ENCODE data around the gene MTFMT. TPM values are rescaled to one million over a fixed set of nuclear protein-coding genes. Genes with fewer than 3 reads are reported as not detected.

The MTFMT gene
- total RNA-seq, 1 donor from 2014 or later, result 12.3 TPM

DNA sequence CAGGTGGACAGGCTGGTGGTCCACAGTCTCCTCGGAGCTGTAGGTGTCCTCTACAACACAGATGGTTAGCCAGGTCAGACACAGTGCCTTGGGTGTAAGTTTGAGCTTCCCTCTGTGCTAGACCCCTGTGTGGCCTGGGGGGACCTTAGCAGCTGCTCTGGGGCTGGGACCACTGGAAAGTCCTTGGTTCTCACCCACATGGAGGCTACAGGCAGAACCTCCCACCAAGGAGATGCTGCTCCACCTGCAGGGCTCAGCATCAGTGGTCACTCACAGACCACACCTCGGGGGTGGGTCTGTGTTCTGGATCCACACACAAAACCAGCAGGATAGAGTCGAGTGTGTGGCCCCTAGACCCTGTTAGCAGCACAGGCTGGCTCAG lies 29.9 kb upstream of the MTFMT start:
- Mint-ChIP-seq H3K4me3 (ENCODE audit: unreplicated experiment) (no peak overlapping the region), H3K27ac (ENCODE audit: unreplicated experiment) (no peak overlapping the region), H3K27me3 (ENCODE audit: low read depth, unreplicated experiment) (peaks cover 22% of the 10 kb centered on the region), H3K4me1 (ENCODE audit: low read depth, unreplicated experiment) (peaks cover 34% of the 10 kb centered on the region), H3K9me3 (ENCODE audit: unreplicated experiment) (peaks cover 5% of the 10 kb centered on the region), H3K36me3 (ENCODE audit: low read depth, unreplicated experiment) (peaks cover 2% of the 10 kb centered on the region)
- no peaks in the 10 kb centered on the region for H3K79me2 ChIP-seq (ENCODE audit: insufficient read depth, low read length)
- no peak overlapping the region for H2AFZ ChIP-seq (ENCODE audit: low read depth, low read length)
- FAIRE-seq, result no peak
- no peak overlapping the region for H3K4me2 ChIP-seq (ENCODE audit: low read length)
- H3K4me1 ChIP-seq (ENCODE audit: insufficient read depth, low read length), result peaks cover 14% of the 10 kb centered on the region
- no peak overlapping the region for H3K9ac ChIP-seq (ENCODE audit: low read length)
- peaks cover 43% of the 10 kb centered on the region for H3K27me3 ChIP-seq (ENCODE audit: insufficient read depth, low read length)
- no peak overlapping the region for H3K27ac ChIP-seq (ENCODE audit: low read depth, low read length)
- H3K36me3 ChIP-seq (ENCODE audit: insufficient read depth, low read length), result no peaks in the 10 kb centered on the region
- TF ChIP-seq, protein P1, sequence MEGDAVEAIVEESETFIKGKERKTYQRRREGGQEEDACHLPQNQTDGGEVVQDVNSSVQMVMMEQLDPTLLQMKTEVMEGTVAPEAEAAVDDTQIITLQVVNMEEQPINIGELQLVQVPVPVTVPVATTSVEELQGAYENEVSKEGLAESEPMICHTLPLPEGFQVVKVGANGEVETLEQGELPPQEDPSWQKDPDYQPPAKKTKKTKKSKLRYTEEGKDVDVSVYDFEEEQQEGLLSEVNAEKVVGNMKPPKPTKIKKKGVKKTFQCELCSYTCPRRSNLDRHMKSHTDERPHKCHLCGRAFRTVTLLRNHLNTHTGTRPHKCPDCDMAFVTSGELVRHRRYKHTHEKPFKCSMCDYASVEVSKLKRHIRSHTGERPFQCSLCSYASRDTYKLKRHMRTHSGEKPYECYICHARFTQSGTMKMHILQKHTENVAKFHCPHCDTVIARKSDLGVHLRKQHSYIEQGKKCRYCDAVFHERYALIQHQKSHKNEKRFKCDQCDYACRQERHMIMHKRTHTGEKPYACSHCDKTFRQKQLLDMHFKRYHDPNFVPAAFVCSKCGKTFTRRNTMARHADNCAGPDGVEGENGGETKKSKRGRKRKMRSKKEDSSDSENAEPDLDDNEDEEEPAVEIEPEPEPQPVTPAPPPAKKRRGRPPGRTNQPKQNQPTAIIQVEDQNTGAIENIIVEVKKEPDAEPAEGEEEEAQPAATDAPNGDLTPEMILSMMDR (IDR thresholded peaks at IDR 0.05; ENCODE audit: insufficient read depth, low read depth, low read length), result no peak
- TF ChIP-seq EZH2 (IDR thresholded peaks at IDR 0.05; ENCODE audit: insufficient read depth, low read length), result no peak
- no peaks in the 10 kb centered on the region for H4K20me1 ChIP-seq (ENCODE audit: insufficient read depth, low read length)
- H3K9me3 ChIP-seq (ENCODE audit: insufficient read depth, low read depth, low read length), result peaks cover 2% of the 10 kb centered on the region
- no peak overlapping the region for H3K4me3 ChIP-seq (ENCODE audit: insufficient read depth, low read depth, low read length)
- no peak for DNase-seq (ENCODE audit: low read depth)

DNA sequence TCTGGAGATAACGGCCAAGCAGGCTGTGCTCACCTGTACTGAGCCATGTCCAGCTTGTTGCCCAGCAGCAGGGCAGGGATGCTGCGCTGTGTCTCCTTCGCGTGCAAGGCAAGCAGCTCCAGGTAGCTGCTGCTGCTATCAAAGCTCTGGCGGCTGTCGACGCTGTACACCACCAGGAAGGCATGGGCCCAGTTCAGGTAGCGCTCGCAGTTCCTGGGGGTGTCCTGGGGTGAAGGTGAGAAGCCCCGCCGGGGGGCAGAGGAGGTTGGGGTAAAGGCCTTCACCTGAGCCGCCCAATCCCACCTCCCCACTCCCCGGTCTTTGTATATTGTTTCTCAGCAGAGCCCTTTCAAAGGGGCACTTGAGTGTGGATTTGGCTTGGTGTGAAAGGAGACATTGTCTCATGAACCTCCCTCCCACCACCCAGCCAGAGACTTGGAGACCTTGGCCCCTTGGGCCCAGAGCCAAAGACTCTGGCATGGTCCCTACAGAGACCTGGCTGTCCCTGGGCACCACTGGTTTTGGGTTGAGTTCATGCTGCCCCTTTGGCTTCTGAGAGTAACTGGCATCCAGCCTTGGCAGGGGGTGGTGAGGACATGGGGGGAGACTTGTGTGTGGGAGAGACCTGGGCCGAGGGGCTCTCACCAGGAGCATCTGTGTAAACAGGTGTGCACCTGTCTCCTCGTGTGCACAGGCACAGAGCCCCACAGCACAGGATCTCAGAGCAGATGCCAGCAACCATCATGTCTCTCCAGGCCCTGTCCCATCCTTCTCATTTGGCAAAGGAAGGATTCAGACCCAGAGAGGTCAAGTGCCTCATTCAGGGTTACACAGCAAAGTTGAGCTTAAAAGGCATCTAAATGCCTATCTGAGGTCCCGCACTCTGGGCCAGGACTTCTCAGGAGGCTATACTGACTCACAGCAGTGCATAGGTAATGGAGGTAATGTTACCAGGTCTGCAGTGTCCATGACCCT lies 29.2 kb upstream of the MTFMT start:
- H3K4me1 ChIP-seq (ENCODE audit: insufficient read depth, low read length), result peaks cover 14% of the 10 kb centered on the region
- DNase-seq (ENCODE audit: low read depth), result no peak
- H4K20me1 ChIP-seq (ENCODE audit: insufficient read depth, low read length), result no peaks in the 10 kb centered on the region
- peaks cover 38% of the 10 kb centered on the region for H3K27me3 ChIP-seq (ENCODE audit: insufficient read depth, low read length)
- TF ChIP-seq, protein P1 (IDR thresholded peaks at IDR 0.05; ENCODE audit: insufficient read depth, low read depth, low read length), result no peak
- no peak for TF ChIP-seq EZH2 (IDR thresholded peaks at IDR 0.05; ENCODE audit: insufficient read depth, low read length)
- no peak for FAIRE-seq
- peaks cover 5% of the 10 kb centered on the region for H3K9me3 Mint-ChIP-seq (ENCODE audit: unreplicated experiment)
- peaks cover 34% of the 10 kb centered on the region for H3K4me1 Mint-ChIP-seq (ENCODE audit: low read depth, unreplicated experiment)
- H3K9ac ChIP-seq (ENCODE audit: low read length), result no peak overlapping the region
- no peak overlapping the region for H3K27ac ChIP-seq (ENCODE audit: low read depth, low read length)
- no peak overlapping the region for H3K4me2 ChIP-seq (ENCODE audit: low read length)
- H3K36me3 Mint-ChIP-seq (ENCODE audit: low read depth, unreplicated experiment), result peaks cover 2% of the 10 kb centered on the region
- no peak overlapping the region for H3K27ac Mint-ChIP-seq (ENCODE audit: unreplicated experiment)
- H3K27me3 Mint-ChIP-seq (ENCODE audit: low read depth, unreplicated experiment), result peaks cover 22% of the 10 kb centered on the region
- peaks cover 2% of the 10 kb centered on the region for H3K9me3 ChIP-seq (ENCODE audit: insufficient read depth, low read depth, low read length)
- no peak overlapping the region for H3K4me3 Mint-ChIP-seq (ENCODE audit: unreplicated experiment)
- H3K4me3 ChIP-seq (ENCODE audit: insufficient read depth, low read depth, low read length), result no peak overlapping the region
- H2AFZ ChIP-seq (ENCODE audit: low read depth, low read length), result no peak overlapping the region
- no peaks in the 10 kb centered on the region for H3K79me2 ChIP-seq (ENCODE audit: insufficient read depth, low read length)
- no peaks in the 10 kb centered on the region for H3K36me3 ChIP-seq (ENCODE audit: insufficient read depth, low read length)

DNA sequence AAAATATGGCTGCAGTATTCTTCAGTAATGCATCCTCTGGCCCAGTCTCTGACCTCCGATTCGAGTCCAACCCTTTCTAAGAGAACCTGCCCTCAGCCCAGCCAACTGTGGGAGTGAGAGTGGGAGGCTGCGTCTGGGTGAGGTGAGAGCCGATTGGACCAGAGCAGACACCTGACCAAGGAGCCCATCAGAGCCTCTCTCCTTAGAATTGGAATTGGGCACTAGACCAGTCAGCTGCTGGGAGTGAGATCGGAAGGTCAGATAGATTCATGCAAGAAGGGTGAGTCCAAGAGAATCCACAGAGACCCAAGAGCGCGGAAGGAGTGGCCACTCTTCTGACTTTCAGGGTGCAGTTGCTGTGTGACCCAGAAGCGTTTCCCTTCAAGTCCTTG lies 28.1 kb upstream of the MTFMT start:
- Histone ChIP-seq H3K4me2 (ENCODE audit: low read length) (no peak overlapping the region), H3K79me2 (ENCODE audit: insufficient read depth, low read length) (no peaks in the 10 kb centered on the region), H3K27ac (ENCODE audit: low read depth, low read length) (no peak overlapping the region), H3K9ac (ENCODE audit: low read length) (no peak overlapping the region), H3K4me1 (ENCODE audit: insufficient read depth, low read length) (peaks cover 14% of the 10 kb centered on the region), H3K9me3 (ENCODE audit: insufficient read depth, low read depth, low read length) (peaks cover 2% of the 10 kb centered on the region), H3K4me3 (ENCODE audit: insufficient read depth, low read depth, low read length) (no peak overlapping the region), H2AFZ (ENCODE audit: low read depth, low read length) (no peak overlapping the region), H3K36me3 (ENCODE audit: insufficient read depth, low read length) (no peaks in the 10 kb centered on the region), H3K27me3 (ENCODE audit: insufficient read depth, low read length) (peaks cover 32% of the 10 kb centered on the region), H4K20me1 (ENCODE audit: insufficient read depth, low read length) (no peaks in the 10 kb centered on the region)
- TF ChIP-seq, protein P1 (IDR thresholded peaks at IDR 0.05; ENCODE audit: insufficient read depth, low read depth, low read length), result no peak
- TF ChIP-seq EZH2 (IDR thresholded peaks at IDR 0.05; ENCODE audit: insufficient read depth, low read length), result no peak
- Mint-ChIP-seq H3K27ac (ENCODE audit: unreplicated experiment) (no peak overlapping the region), H3K4me1 (ENCODE audit: low read depth, unreplicated experiment) (peaks cover 25% of the 10 kb centered on the region), H3K4me3 (ENCODE audit: unreplicated experiment) (no peak overlapping the region), H3K27me3 (ENCODE audit: low read depth, unreplicated experiment) (peaks cover 15% of the 10 kb centered on the region), H3K9me3 (ENCODE audit: unreplicated experiment) (peaks cover 5% of the 10 kb centered on the region), H3K36me3 (ENCODE audit: low read depth, unreplicated experiment) (peaks cover 2% of the 10 kb centered on the region)
- FAIRE-seq (no peak), DNase-seq (ENCODE audit: low read depth) (no peak)

Data from astrocyte (in vitro differentiated cells and primary cell).